Fibroblast of pulmonary artery (primary cell): ENCODE results near the gene MED25.

Experiments used
- DNase-seq: peaks from one replicate; pipeline ENCODE4 v3.0.0-alpha.2; 2010; ENCODE audit warnings: low read depth
- H3K4me3 ChIP-seq: replicated peaks from 2 replicates; pipeline ENCODE4 v1.5.1; 2011; ENCODE audit warnings: low read depth, mild to moderate bottlenecking, control low read depth, low read length, moderate library complexity
- TF ChIP-seq, protein P1 (sequence below): IDR thresholded peaks from 2 replicates; pipeline ENCODE4 v1.5.1; 2011; ENCODE audit warnings: mild to moderate bottlenecking, control low read depth, low read length, inconsistent platforms; ENCODE audit errors: missing control alignments

The MED25 gene

GRCh38 chr19:49775742-49776370, 42.2 kb upstream of the MED25 start:
- TF ChIP-seq, protein P1, sequence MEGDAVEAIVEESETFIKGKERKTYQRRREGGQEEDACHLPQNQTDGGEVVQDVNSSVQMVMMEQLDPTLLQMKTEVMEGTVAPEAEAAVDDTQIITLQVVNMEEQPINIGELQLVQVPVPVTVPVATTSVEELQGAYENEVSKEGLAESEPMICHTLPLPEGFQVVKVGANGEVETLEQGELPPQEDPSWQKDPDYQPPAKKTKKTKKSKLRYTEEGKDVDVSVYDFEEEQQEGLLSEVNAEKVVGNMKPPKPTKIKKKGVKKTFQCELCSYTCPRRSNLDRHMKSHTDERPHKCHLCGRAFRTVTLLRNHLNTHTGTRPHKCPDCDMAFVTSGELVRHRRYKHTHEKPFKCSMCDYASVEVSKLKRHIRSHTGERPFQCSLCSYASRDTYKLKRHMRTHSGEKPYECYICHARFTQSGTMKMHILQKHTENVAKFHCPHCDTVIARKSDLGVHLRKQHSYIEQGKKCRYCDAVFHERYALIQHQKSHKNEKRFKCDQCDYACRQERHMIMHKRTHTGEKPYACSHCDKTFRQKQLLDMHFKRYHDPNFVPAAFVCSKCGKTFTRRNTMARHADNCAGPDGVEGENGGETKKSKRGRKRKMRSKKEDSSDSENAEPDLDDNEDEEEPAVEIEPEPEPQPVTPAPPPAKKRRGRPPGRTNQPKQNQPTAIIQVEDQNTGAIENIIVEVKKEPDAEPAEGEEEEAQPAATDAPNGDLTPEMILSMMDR = no peak
- DNase-seq = no peak
- no peak overlapping the region for H3K4me3 ChIP-seq

GRCh38 chr19:49776371-49776764, 41.7 kb upstream of the MED25 start:
- no peak overlapping the region for H3K4me3 ChIP-seq
- DNase-seq = no peak
- TF ChIP-seq, protein P1 = no peak

DNA sequence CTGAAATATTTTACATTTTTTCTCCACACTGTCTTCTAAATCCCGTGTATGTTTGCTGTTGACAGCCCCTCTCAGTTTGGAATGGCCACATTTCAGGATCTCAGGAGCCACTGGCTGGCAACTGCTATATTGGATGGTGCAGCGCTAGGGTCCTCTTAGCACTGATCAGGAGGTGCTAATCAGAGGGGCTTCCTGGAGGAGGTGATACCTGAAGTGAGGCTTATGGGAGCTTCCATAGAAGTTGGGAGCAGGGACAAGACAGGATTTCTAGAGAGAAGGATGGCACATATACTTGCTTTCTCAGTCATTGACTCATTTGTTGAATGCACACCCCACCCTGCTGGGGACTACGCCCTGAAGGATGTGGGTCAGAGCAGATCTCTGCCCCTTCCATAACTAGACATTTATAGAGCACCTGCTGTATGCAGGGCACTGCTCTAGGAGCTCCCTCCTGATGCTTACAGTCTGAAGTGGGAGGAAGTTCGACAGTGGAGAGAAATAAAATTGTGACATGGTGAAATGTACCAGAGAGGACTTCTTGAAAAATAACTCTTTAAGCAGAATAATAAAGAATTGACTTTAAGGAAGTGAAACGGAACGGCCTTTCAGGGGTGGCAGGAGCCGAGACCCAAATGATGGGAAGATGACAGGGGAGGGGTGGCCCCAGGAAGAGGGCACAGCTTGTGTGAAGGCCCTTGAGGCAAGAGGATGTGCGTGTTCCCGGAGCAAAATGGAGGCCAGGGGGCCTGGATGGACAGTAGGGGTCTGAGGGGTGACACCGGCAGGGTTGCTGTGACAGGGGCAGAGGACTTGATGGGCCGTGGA, 38.1 kb upstream of the MED25 start:
- DNase-seq = no peak
- no peak overlapping the region for H3K4me3 ChIP-seq
- TF ChIP-seq, protein P1 = no peak

DNA sequence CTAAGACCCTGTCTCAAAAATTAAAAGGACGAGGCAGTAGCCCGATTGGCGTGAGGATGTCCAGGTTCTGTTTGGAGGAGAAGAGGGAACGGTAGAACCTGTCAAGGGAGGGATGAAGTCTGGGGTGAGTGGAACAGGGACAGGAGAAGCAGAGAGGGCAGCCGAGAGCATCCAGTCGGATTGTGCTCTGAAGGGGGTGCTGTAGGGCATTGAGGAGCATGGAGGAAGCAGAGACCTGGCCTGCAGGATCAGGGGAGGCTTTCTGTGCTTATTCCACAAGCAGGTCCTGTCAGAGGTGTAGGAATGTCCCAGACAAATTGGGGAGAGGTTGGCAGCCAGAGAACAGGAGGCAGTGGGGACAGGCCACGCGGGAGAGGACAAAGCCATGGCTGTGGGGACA, 37.2 kb upstream of the MED25 start:
- H3K4me3 ChIP-seq = no peak overlapping the region
- no peak for DNase-seq
- TF ChIP-seq, protein P1 = no peak

GRCh38 chr19:49781394-49781793, 36.7 kb upstream of the MED25 start:
- TF ChIP-seq, protein P1 = no peak
- H3K4me3 ChIP-seq = no peak overlapping the region
- DNase-seq = no peak

DNA sequence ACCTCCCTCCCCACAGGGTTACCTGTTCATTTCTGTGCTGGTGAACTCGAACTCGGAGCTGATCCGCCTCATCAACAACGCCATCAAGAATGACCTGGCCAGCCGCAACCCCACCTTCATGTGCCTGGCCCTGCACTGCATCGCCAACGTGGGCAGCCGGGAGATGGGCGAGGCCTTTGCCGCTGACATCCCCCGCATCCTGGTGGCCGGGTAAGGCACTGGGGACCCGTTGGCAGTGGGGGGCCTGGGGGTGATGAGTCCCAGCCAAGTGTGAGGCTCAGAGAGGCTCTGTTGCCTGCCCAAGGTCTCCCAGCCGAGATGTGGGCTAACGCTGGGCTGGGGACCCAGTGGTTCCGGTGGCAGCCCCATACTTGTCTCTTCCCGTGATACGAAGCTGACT, 35.6 kb upstream of the MED25 start:
- no peak for DNase-seq
- TF ChIP-seq, protein P1 = no peak
- H3K4me3 ChIP-seq = no peak overlapping the region
